AML-193 (cell line): ENCODE measurements around the gene ARHGEF17.

Source experiments
- DNase-seq, 2 experiments: peaks; one replicate each; lab custom pipeline; 2025; lab: John Stamatoyannopoulos, UW

The ARHGEF17 gene

DNA sequence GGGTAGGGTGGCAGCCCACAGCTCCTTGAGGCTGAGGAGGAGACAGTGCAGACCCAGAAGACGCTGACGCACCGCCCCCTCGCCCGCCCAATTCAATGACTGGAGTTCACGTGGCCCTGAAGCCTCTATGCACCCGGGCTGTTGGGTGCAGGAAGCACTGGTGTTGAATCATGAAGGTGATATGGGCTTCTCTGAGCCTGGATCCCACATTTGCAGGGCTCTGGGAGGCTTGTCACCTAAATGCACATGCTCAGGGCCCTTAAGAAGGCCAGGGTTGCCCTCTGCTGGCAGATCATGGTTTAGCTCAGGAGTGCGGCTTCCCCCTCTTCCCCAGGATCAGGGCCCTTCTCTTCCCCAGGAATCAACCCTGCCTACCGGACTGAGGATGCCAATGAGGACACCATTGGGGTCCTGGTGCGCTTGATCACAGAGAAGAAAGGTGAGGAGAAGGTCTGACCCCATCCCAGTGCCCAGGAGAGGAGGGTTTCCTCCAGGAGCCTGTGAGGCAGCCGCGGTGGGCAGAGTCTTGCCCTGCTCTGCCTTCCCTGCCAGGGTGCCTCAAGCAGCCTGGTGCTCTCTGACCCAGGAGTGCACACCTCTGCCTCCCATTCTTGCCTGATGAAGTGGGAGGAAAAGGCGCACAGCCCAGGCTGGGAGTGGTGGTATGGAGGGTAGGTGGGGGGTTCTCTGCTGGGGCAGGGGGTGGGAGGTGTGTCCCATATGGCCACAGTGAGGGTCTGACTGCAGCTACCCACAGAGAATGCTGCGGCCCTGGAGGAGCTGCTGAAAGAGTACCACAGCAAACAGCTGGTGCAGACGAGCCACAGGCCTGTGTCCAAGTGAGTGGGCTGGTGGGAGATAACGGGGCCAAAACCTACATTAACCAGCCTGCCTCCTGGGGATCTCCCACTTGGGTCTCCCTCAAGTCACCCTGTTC lies 85.7 kb downstream of the ARHGEF17 start:
- DNase-seq: peak; percentile 54 to 55

- no peak for DNase-seq
These were observed 86.6 kb downstream of the ARHGEF17 start for GRCh38 chr11:73394416-73395296.

- no peak for DNase-seq
These were observed 87.5 kb downstream of the ARHGEF17 start for GRCh38 chr11:73395297-73396208.

DNA sequence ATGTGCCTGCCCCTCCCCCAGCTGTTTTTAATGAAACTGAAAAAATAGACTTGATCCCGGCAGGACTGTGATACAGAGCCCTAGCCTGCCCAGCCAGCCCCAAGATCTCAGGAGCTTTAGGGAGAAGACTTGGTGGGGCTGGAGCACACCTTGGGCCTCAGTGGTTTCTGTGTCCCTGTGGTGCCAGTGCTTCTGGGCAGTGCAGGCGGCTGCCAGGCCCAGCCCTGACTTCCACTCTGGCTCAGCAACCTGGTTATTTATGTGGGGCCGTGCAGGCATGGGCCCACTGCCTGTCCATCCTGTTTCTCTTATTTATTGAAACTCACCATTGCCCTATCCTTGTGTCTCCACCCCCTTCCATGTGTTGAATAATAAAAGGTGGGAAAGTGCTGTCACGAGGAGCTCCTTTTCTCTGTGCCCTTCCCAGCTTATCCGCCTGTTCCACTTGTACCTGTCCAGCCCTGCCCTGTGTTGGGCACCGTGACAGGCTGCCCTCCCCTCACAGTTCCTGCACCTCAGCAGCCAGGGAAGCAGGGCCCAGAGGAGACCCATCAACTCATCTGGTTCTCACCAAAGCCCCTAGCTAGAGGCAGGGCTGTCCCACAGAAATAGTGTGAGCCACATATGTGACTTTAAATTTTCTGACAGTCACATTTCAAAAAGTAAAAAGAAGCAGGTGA lies 88.3 kb downstream of the ARHGEF17 start:
- no peak for DNase-seq

DNA sequence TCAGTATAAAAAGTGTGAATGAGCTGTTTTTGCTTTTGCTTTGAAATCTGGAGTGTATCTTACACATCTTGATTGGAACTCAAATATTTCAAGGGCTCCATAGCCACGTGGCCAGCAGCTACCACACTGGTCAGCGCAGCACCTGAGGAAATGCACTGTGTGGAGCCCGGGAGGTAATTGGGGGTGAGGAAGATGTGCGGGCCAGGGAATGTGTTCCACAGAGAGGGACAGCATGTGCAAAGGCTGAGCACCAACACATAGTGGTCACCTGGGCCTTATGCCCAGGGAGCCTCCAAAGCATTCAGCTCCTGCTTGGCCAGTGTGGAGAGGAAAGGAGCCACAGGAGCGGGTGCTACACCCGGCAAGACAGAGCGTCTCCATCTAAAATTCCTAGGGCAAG lies 88.9 kb downstream of the ARHGEF17 start:
- no peak for DNase-seq

- DNase-seq: no peak
These were observed 89.5 kb downstream of the ARHGEF17 start for GRCh38 chr11:73397468-73398131.

- no peak for DNase-seq
These were observed 90.1 kb downstream of the ARHGEF17 start for GRCh38 chr11:73398132-73398526.

DNA sequence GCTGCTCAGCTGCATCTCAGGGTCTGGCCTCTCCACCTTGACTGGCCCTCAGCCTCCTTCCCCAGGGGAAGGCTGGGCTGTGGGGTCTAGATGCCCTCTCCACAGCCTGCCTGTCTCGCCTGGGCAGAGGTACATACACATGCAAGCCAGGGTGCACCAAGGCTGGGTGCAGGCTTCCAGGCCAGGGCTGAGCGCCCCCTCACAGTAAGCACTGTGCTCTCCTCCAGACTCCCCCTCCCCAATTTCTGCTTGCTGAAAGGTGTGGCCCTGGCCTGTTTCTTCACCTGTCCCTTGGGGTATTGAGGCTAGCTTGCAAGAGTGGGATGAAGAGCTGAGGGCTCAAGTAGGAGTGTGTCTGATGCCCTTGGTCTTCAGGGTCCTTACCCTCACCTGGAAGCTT lies 90.6 kb downstream of the ARHGEF17 start:
- DNase-seq: no peak

DNA sequence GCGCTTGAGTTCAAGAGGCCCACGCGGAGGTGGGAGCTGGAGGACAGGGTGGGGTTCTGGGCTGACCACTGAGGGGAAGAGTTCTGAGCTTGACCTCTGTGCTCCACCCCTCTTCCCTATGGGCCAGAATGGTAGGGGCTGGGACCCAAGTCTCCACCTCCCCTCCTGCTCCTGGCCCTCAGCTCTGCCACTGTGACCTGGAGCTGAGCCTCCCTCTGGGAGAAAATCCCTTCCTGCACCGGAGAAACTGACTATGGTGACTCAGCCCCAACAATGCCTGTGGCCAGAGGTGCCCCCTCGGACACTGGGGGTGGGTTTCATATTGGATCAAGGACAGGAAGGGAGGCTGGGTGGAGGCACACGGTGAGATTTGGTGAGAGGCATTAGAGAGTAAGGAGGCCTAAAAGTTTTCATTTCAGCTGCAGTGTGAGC lies 91.1 kb downstream of the ARHGEF17 start:
- no peak for DNase-seq

DNA sequence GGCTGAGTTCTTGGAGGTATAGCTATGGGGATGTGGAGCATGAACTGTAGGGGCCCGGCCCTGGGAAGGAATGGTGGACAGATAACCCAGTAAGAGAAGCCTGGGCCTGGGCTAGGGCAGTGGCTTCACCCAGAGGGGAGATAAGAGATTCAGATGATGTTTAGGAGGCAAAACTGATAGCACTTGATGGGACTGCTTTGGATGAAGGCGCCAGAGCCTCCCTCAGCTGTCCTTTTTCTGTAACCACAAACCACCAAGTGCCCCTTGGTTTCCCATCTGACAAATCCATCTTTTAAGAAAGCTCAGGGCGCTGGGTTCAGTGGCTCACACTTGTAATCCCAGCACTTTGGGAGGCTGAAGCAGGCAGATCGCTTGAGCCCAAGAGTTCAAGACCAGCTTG lies 91.6 kb downstream of the ARHGEF17 start:
- no peak for DNase-seq

DNA sequence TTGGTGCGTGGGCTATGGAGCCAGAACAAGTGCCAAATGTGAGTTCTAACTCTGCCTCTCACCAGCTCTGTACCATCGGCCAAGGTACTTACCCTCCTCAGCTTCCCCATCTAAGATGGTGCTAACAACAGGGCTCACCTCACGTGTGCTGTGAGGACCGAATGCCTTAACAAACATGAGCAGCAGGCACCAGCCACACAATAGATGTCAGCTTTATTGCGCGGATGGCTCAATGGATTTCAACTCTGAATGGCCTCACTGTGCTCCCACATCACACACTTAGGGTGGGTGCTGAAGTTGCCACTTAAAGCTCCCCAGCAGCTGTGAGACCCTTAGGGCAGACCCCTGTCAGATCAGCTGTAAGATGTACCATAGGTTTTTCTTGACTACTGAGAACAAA lies 92.2 kb downstream of the ARHGEF17 start:
- no peak for DNase-seq

- DNase-seq: no peak
These were observed 93.3 kb downstream of the ARHGEF17 start for GRCh38 chr11:73401217-73401923.

GRCh38 chr11:73401924-73402833 lies 94.1 kb downstream of the ARHGEF17 start:
- DNase-seq: no peak

DNA sequence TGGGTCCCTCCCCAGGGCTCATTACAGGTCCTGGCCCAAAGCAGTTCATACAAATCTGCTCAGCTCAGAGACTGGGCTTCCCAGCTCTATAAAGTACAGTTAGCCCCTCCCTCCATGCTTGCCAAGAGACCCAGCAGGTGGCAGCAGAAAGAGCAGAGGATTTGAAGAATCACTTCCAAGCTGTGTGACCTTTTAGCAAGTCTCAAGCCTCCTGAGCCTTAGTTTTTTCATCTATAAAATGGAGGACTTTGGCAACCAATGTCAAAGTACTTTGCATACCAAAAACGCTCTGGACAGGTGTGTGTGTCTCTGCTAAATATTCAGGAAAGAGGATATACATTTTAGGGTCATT lies 94.7 kb downstream of the ARHGEF17 start:
- peak; percentile 40 to 48 for DNase-seq

GRCh38 chr11:73403541-73403940 lies 95.5 kb downstream of the ARHGEF17 start:
- DNase-seq: no peak

DNA sequence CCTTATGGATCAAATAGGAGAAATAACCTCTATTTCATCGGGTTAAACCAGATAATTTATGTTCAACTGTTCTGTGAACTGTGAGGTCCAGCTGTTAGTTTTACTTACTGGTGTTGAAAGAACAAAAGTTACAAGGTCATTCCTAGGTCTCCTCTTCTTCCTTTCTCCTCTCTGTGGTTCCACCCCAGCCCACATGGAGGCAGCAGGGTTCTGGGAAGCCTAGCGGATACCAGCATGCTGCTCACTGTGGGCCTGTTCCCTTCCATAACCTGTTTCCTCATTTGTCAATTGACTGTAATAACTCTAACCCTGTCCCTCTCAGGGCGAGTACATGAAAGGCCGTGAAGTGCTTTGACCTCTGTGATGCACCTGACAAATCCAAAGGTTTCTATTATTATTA lies 96.0 kb downstream of the ARHGEF17 start:
- peak; percentile 30 to 34 for DNase-seq

- no peak for DNase-seq
These were observed 96.5 kb downstream of the ARHGEF17 start for GRCh38 chr11:73404506-73405145.

DNA sequence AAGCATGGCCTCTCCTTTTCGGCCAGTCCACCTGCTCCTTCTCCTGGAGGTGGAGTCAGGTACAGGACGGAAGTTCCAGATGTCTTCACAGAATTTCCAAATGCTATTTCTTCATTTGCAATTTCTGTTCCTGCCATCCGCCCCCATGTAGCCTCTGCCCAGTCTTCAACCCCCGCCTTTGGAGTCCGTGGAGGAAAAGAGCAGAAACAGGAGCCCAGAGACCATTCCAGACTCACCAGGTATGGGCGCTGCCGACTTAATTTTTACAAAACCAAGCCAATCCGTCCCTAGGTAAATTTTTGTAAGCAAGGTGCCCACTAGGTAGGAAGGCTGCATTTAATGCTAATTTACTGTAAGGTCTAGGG lies 97.1 kb downstream of the ARHGEF17 start:
- DNase-seq: no peak

GRCh38 chr11:73406131-73406530 lies 98.1 kb downstream of the ARHGEF17 start:
- DNase-seq: no peak
